ENCODE measurements around the gene TNPO1. TPM values are rescaled to one million over a fixed set of nuclear protein-coding genes. Genes with fewer than 3 reads are reported as not detected.

The TNPO1 gene
- total and polyA plus RNA-seq, 2 experiments from 2014 or later, result 40.4 to 195 TPM

DNA sequence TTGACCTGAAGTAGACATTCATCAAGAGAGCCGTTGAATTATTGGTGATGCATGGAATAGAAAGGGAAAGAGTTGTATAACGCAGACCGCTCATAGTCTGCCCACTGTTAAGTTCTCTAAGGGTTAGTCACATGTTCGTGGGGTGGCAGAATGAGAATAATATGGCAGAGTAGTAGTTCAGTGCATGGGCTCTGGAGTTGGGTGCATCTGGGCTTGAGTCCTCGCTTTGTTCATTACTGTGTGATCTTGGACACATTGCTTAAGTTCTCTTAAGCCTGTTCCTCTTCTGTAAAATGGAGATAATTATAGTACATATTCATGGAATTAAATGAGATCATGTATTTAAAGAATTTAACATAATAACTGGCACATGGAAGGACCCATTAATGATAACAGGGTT lies 23.6 kb downstream of the TNPO1 start:
- no peaks in the 10 kb centered on the region for H3K9me3 ChIP-seq (ENCODE audit: low read depth)
- H3K4me3 ChIP-seq, result no peak overlapping the region
- no peaks in the 10 kb centered on the region for H3K4me1 ChIP-seq (ENCODE audit: low read depth)
- TF ChIP-seq, protein P1, sequence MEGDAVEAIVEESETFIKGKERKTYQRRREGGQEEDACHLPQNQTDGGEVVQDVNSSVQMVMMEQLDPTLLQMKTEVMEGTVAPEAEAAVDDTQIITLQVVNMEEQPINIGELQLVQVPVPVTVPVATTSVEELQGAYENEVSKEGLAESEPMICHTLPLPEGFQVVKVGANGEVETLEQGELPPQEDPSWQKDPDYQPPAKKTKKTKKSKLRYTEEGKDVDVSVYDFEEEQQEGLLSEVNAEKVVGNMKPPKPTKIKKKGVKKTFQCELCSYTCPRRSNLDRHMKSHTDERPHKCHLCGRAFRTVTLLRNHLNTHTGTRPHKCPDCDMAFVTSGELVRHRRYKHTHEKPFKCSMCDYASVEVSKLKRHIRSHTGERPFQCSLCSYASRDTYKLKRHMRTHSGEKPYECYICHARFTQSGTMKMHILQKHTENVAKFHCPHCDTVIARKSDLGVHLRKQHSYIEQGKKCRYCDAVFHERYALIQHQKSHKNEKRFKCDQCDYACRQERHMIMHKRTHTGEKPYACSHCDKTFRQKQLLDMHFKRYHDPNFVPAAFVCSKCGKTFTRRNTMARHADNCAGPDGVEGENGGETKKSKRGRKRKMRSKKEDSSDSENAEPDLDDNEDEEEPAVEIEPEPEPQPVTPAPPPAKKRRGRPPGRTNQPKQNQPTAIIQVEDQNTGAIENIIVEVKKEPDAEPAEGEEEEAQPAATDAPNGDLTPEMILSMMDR (IDR thresholded peaks at IDR 0.05; ENCODE audit: low read depth, low read length), result no peak
- H3K36me3 ChIP-seq, result no peaks in the 10 kb centered on the region
- DNase-seq (ENCODE audit: low read depth in 1 of 2, low spot score in 1 of 2), result no peak
- no peaks in the 10 kb centered on the region for H3K27me3 ChIP-seq
- no peak overlapping the region for H3K27ac ChIP-seq

DNA sequence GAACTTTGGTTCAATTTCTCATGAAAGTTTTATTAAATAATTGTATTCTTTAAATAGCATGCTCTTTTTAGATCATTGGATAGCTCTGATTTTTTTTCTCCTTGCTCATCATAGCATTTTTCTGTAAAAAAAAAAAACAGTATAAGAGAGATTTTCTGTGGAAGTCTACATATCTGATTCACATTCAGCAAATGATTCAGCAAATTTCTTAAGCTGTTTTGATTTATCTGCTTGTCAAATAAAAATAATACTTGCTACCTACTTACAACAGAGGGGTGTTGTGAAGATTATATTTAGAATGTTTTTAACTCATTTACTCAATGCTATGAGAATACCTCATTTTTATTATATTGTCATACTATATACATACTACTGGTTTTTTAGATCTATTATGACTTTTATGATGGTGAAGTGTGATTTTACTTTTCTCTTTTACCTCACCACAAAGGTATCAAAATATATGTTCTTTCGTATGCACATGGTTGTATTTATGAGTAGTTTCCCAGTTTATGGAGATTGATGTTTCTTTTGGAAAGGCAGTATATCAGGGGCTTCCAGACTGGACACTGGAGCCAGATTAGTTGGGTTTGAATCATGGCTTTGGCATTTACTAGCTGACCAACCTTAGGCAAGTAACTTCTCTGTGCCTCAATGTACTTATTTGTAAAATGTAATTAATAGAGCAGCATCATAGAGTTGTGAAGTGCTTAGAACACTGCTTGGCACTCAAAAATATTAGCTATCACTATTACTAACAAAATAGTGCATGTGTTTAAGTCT lies 25.5 kb downstream of the TNPO1 start:
- H3K9me3 ChIP-seq (ENCODE audit: low read depth), result no peaks in the 10 kb centered on the region
- H3K4me1 ChIP-seq (ENCODE audit: low read depth), result no peaks in the 10 kb centered on the region
- no peak for DNase-seq (ENCODE audit: low read depth in 1 of 2, low spot score in 1 of 2)
- H3K27me3 ChIP-seq, result no peaks in the 10 kb centered on the region
- no peak overlapping the region for H3K4me3 ChIP-seq
- no peaks in the 10 kb centered on the region for H3K36me3 ChIP-seq
- no peak overlapping the region for H3K27ac ChIP-seq
- TF ChIP-seq, protein P1 (IDR thresholded peaks at IDR 0.05; ENCODE audit: low read depth, low read length), result no peak

DNA sequence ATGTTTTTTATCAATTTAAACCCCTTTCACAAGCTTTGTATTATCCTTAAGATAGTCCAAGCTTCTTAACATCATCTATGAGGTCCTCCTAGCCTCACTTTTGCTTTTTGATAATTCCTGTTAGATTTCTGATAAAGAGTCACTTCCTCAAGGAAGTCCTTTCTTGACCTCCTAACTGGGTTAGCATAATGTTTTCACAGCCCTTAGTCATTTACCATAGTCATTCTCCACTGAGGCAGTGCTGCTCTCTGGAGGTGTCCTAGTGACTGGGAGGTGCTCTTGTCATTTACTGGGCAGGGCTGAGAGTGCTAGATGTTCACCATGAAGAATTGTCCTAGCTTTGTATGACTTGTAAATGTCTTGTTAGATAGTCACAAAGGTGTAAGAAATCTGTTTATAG lies 26.4 kb downstream of the TNPO1 start:
- Histone ChIP-seq H3K27ac (no peak overlapping the region), H3K36me3 (no peaks in the 10 kb centered on the region), H3K9me3 (ENCODE audit: low read depth) (no peaks in the 10 kb centered on the region), H3K27me3 (no peaks in the 10 kb centered on the region), H3K4me1 (ENCODE audit: low read depth) (peaks cover 8% of the 10 kb centered on the region), H3K4me3 (no peak overlapping the region)
- DNase-seq (ENCODE audit: low read depth in 1 of 2, low spot score in 1 of 2), result no peak
- TF ChIP-seq, protein P1 (IDR thresholded peaks at IDR 0.05; ENCODE audit: low read depth, low read length), result no peak

DNA sequence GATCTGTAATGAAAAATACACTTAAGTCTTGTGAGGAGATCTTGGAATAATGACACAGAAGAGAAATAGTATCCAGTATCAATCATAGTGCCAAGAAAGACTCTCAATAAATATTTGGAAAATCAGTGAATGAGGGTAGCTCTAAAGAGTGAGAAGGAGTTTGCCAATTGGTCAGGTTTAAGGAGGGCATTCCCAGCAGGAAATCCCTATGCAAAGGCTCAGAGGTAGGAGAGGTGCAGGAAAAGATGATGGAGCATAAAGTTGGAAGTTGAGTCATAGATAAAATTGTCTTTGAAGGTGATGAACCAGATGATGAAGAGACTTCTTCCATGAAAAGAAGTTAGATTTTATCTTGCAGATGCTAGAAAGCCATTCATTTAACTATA lies 27.8 kb downstream of the TNPO1 start:
- Histone ChIP-seq H3K4me1 (ENCODE audit: low read depth) (peaks cover 8% of the 10 kb centered on the region), H3K4me3 (no peak overlapping the region), H3K27me3 (no peaks in the 10 kb centered on the region), H3K9me3 (ENCODE audit: low read depth) (no peaks in the 10 kb centered on the region), H3K36me3 (no peaks in the 10 kb centered on the region), H3K27ac (no peak overlapping the region)
- TF ChIP-seq, protein P1 (IDR thresholded peaks at IDR 0.05; ENCODE audit: low read depth, low read length), result no peak
- DNase-seq (ENCODE audit: low read depth in 1 of 2, low spot score in 1 of 2), result no peak

DNA sequence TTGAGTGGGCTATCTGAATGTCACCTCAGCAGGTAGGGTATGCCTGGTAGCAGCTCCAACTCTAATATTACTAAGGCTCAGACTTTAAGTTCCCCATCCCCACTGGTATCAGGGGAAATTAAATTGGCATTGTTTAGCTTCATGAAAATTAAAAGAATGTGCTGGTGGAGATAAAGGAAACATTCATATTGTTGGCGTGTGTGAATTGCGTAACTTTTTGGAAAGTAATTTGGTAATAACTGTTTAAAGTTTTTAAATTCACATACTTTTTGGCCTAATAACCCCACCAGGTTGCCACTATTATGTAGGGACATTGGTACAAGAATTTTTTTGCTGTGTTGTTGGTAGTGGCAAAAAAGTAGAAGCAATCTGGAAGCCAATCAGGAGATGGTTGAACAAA lies 29.4 kb downstream of the TNPO1 start:
- Histone ChIP-seq H3K27ac (no peak overlapping the region), H3K9me3 (ENCODE audit: low read depth) (no peaks in the 10 kb centered on the region)
- TF ChIP-seq, protein P1 (IDR thresholded peaks at IDR 0.05; ENCODE audit: low read depth, low read length), result no peak

More for the DNA sequence above, 29.4 kb downstream of the TNPO1 start:
- H3K27me3 ChIP-seq, result no peaks in the 10 kb centered on the region
- H3K36me3 ChIP-seq, result no peaks in the 10 kb centered on the region
- no peak overlapping the region for H3K4me3 ChIP-seq
- peaks cover 25% of the 10 kb centered on the region for H3K4me1 ChIP-seq (ENCODE audit: low read depth)
- DNase-seq (ENCODE audit: low read depth in 1 of 2, low spot score in 1 of 2), result peak in 1 of 2 donors; percentile 82
